ENCODE measurements around the gene PROSER3.

Gene PROSER3

GRCh38 chr19:35816846-35817245 is 58.9 kb downstream of the PROSER3 start:
- H3K4me3 ChIP-seq (ENCODE audit: low read depth, low read length), result no peak overlapping the region
- H3K4me1 ChIP-seq (ENCODE audit: control insufficient read depth, insufficient read depth, low read length), result peaks cover 2% of the 10 kb centered on the region
- H3K36me3 ChIP-seq (ENCODE audit: control insufficient read depth, insufficient read depth, low read length), result no peaks in the 10 kb centered on the region
- no peak overlapping the region for H3K9ac ChIP-seq (ENCODE audit: low read depth, low read length)
- no peaks in the 10 kb centered on the region for H3K9me3 ChIP-seq (ENCODE audit: control insufficient read depth, insufficient read depth, low read length)
- H3K27me3 ChIP-seq (ENCODE audit: control insufficient read depth, insufficient read depth, low read length), result no peaks in the 10 kb centered on the region

- Histone ChIP-seq H3K9me3 (ENCODE audit: control insufficient read depth, insufficient read depth, low read length) (no peaks in the 10 kb centered on the region), H3K36me3 (ENCODE audit: control insufficient read depth, insufficient read depth, low read length) (no peaks in the 10 kb centered on the region), H3K9ac (ENCODE audit: low read depth, low read length) (no peak overlapping the region), H3K27me3 (ENCODE audit: control insufficient read depth, insufficient read depth, low read length) (no peaks in the 10 kb centered on the region), H3K4me3 (ENCODE audit: low read depth, low read length) (no peak overlapping the region), H3K4me1 (ENCODE audit: control insufficient read depth, insufficient read depth, low read length) (peaks cover 2% of the 10 kb centered on the region)
These were observed 60.5 kb downstream of the PROSER3 start for GRCh38 chr19:35818445-35818844.

Data from iPS-15b (cell line).